WERI-Rb-1 (cell line): ENCODE measurements around the gene CPT1A.
A peak's percentile ranks its signal among the peaks of the same experiment; 100 is the strongest.
"Not testable (repeated sequence)": the region's sequence is repeated elsewhere in the genome, so short reads cannot be mapped to it uniquely, and the experiment has no call there.

Source experiments
- DNase-seq: peaks from one replicate; pipeline ENCODE4 v3.0.0-alpha.2; 2020
- H3K27ac ChIP-seq: fragments of 250-450 bp; sonication (Bioruptor Pico); 2 replicates; pipeline ENCODE4 v1.5.1; 2020; ENCODE audit warnings: mild to moderate bottlenecking, moderate library complexity
- H3K27me3 ChIP-seq: fragments of 250-450 bp; sonication (Bioruptor Pico); 2 replicates; pipeline ENCODE4 v1.5.1; 2021; ENCODE audit warnings: mild to moderate bottlenecking, low read depth, moderate library complexity; ENCODE audit not compliant: insufficient read depth, severe bottlenecking
- H3K36me3 ChIP-seq: fragments of 250-450 bp; sonication (Bioruptor Pico); 2 replicates; pipeline ENCODE4 v1.5.1; 2020; ENCODE audit warnings: mild to moderate bottlenecking, moderate library complexity
- H3K4me3 ChIP-seq: 2 replicates; pipeline ENCODE4 v1.5.1; 2011; ENCODE audit warnings: low read depth, mild to moderate bottlenecking, control low read depth, low read length
- H3K9me3 ChIP-seq: fragments of 250-450 bp; sonication (Bioruptor Pico); 2 replicates; pipeline ENCODE4 v1.5.1; 2021; ENCODE audit warnings: mild to moderate bottlenecking, moderate library complexity; ENCODE audit not compliant: severe bottlenecking
- TF ChIP-seq, protein P1 (sequence below): IDR thresholded peaks from 2 replicates; pipeline ENCODE4 v1.5.1; 2011; ENCODE audit warnings: low read depth, mild to moderate bottlenecking, control low read depth, inconsistent platforms, low read length

Gene CPT1A

DNA sequence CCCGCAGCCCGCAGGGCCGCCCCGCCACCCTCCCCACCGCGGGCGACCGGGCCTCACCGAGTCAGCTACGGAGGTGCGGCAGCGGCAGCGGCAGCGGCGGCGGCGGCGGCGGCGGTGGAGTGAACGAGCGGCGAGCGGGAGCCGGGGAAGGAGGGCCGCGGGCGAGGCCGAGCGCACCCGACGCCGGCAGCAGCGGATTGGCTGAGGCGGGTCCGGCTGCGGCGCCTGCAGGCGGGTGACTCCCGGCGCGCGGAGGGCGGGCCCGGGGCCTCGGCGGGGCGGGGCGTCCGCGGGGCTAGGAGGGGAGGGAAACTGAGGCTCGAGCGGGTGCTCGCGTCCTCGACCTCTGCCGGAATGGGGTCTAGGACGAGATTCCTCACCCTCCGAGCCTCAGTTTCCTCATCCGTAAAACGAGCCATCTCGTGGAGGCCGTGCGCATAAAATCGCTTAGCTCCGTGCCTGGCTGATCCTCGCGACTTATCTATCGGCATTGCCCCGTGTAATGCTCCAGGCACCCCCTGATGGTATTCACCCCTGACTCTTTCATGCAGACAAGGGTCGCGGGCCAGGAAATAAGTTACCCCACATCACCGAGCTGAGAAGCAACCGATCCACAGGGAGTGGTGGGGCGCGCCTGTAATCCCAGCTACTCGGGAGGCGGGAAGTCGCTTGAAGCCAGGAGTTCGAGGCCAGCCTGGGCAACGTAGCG, at the start of gene CPT1A:
CPT1A (minus strand) TSS at position 199 of the 709 bp plus-strand sequence. CDS start 26,442 bp downstream, outside the sequence.
- peaks cover 10% of the 10 kb centered on the region for H3K9me3 ChIP-seq
- no peaks in the 10 kb centered on the region for H3K36me3 ChIP-seq
- no peak for DNase-seq
- H3K27ac ChIP-seq: no peak within 1 kb of the TSS
- no peak within 1 kb of the TSS for H3K4me3 ChIP-seq
- TF ChIP-seq, protein P1, sequence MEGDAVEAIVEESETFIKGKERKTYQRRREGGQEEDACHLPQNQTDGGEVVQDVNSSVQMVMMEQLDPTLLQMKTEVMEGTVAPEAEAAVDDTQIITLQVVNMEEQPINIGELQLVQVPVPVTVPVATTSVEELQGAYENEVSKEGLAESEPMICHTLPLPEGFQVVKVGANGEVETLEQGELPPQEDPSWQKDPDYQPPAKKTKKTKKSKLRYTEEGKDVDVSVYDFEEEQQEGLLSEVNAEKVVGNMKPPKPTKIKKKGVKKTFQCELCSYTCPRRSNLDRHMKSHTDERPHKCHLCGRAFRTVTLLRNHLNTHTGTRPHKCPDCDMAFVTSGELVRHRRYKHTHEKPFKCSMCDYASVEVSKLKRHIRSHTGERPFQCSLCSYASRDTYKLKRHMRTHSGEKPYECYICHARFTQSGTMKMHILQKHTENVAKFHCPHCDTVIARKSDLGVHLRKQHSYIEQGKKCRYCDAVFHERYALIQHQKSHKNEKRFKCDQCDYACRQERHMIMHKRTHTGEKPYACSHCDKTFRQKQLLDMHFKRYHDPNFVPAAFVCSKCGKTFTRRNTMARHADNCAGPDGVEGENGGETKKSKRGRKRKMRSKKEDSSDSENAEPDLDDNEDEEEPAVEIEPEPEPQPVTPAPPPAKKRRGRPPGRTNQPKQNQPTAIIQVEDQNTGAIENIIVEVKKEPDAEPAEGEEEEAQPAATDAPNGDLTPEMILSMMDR: no peak
- no peaks in the 10 kb centered on the region for H3K27me3 ChIP-seq

GRCh38 chr11:68890490-68891231, 48.9 kb upstream of the CPT1A start:
- TF ChIP-seq, protein P1: no peak
- peaks cover 53% of the 10 kb centered on the region for H3K36me3 ChIP-seq
- H3K27ac ChIP-seq: no peak overlapping the region
- H3K27me3 ChIP-seq: no peaks in the 10 kb centered on the region
- no peak overlapping the region for H3K4me3 ChIP-seq
- DNase-seq: no peak
- H3K9me3 ChIP-seq: no peaks in the 10 kb centered on the region

DNA sequence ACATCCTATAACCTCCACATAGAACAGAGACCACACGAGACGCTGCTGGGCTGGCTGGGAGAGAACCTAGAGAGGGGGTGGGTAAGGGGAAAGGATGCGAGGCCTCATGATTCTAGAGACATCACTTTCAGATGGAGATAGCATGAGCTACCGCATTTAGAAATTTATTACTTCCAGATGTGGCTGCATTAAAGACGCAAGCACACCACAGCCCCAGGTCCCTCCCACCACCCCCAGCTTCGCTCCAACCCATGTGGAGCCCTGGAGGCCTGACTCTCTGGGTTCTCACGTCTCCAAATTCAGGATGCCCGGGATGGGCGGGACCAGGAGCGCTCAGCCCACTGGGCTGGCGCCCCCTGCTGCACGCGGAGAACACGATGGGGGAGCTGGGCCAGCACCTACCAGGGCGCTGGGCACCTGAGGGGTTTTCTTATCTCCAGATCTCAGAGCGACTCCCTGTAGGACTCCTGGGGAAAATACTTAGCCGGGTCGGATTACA, 48.3 kb upstream of the CPT1A start:
- no peaks in the 10 kb centered on the region for H3K9me3 ChIP-seq
- peak; percentile 31 for DNase-seq
- TF ChIP-seq, protein P1: peak; percentile 61
- H3K27ac ChIP-seq: no peak overlapping the region
- peaks cover 46% of the 10 kb centered on the region for H3K36me3 ChIP-seq
- H3K4me3 ChIP-seq: no peak overlapping the region
- H3K27me3 ChIP-seq: no peaks in the 10 kb centered on the region

- not testable (repeated sequence) for H3K9me3 ChIP-seq, DNase-seq, H3K27ac ChIP-seq, H3K36me3 ChIP-seq, H3K4me3 ChIP-seq, H3K27me3 ChIP-seq
These were observed 43.1 kb upstream of the CPT1A start for GRCh38 chr11:68884827-68885226.

DNA sequence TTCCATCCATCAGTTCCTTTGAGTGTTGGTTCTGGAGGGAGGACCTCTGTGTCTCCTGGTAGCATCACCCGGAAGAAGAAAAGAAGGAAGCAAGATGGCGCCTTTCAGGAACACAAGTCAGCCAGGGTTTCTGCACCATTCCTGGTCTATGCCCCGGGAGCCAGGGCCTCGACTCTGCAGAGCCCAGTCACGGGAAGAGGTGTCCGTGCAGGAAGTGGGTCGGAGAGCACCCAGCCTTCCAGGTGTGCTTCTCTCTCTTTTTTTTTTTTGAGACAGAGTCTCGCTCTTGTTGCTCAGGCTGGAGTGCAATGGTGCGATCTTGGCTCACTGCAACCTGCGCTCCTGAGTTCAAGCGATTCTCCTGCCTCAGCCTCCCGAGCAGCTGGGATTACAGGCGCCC, 40.7 kb upstream of the CPT1A start:
- H3K27me3 ChIP-seq: no peaks in the 10 kb centered on the region
- H3K9me3 ChIP-seq: no peaks in the 10 kb centered on the region
- H3K36me3 ChIP-seq: no peaks in the 10 kb centered on the region
- H3K27ac ChIP-seq: no peak overlapping the region
- no peak for DNase-seq
- TF ChIP-seq, protein P1: no peak
- no peak overlapping the region for H3K4me3 ChIP-seq

DNA sequence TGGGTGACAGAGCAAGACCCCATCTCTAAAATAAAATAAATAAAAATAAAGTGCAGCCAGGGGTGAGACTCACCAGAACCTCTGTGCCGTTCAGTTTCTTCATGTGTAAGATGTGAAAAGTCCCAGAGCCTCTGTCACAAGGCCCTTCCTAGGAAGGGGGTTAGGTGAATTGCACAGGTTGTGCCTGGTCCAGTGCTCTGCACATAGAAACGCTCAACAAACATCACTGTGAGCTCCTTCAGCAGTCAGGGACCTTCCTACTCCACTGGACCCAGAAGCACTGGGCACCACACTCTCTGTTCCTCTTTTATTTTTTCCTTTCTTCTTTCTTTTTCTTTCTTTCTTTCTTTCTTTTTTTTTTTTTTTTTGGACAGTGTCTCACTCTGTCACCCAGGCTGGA, 39.6 kb upstream of the CPT1A start:
- H3K4me3 ChIP-seq: no peak overlapping the region
- H3K9me3 ChIP-seq: no peaks in the 10 kb centered on the region
- H3K36me3 ChIP-seq: no peaks in the 10 kb centered on the region
- no peak overlapping the region for H3K27ac ChIP-seq
- no peaks in the 10 kb centered on the region for H3K27me3 ChIP-seq
- DNase-seq: no peak
- TF ChIP-seq, protein P1: no peak
